K562 (cell line): ENCODE measurements around the gene LZTS2.

Experiments
- EZH2 ChIP-seq: IDR thresholded peaks from 2 replicates; pipeline ENCODE4 v1.6.1; 2012; ENCODE audit warnings: low read depth, mild to moderate bottlenecking, inconsistent platforms, low read length, borderline replicate concordance
- NCOA2 ChIP-seq, 2 experiments: fragments of 450-650 bp; IDR thresholded peaks; 2 replicates each; pipeline ENCODE4 v1.6.1; 2018; ENCODE audit warnings: mild to moderate bottlenecking in 2 of 2, moderate library complexity in 1 of 2; ENCODE audit not compliant: partially characterized antibody in 2 of 2
- SP1 ChIP-seq: sonication (generic); formaldehyde crosslinking; IDR thresholded peaks from 2 replicates; pipeline ENCODE4 v1.8.1; 2022; ENCODE audit warnings: mild to moderate bottlenecking, missing genetic modification reagents
- TBL1XR1 ChIP-seq, 2 experiments: IDR thresholded peaks; 2 replicates each; pipeline ENCODE4 v1.6.1; 2012; ENCODE audit warnings: improper control_type of control experiment in 2 of 2, low read length in 2 of 2, mild to moderate bottlenecking in 1 of 2
- TF ChIP-seq, protein P1 (sequence below): sonication (generic); formaldehyde crosslinking; IDR thresholded peaks from 2 replicates; pipeline ENCODE4 v1.8.1; 2023; ENCODE audit warnings: mild to moderate bottlenecking, missing genetic modification reagents, moderate library complexity
- TF ChIP-seq, protein P2 (sequence below): sonication (generic); formaldehyde crosslinking; IDR thresholded peaks from 2 replicates; pipeline ENCODE4 v1.8.0; 2023; ENCODE audit warnings: mild to moderate bottlenecking, missing genetic modification reagents
- TF ChIP-seq, protein P3 (sequence below): fragments of 450-650 bp; IDR thresholded peaks from 2 replicates; pipeline ENCODE4 v1.6.1; 2016; ENCODE audit warnings: mild to moderate bottlenecking

DNA sequence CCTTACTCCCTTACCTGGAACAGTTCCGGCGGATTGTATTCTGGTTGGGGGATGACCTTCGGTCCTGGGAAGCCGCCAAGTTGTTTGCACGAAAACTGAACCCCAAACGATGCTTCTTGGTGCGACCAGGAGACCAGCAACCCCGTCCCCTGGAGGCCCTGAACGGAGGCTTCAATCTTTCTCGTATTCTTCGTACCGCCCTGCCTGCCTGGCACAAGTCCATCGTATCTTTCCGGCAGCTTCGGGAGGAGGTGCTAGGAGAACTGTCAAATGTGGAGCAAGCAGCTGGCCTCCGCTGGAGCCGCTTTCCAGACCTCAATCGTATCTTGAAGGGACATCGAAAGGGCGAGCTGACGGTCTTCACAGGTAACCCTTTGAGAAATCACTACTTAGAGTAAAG, 10.5 kb upstream of the LZTS2 start:
- TF ChIP-seq, protein P1, sequence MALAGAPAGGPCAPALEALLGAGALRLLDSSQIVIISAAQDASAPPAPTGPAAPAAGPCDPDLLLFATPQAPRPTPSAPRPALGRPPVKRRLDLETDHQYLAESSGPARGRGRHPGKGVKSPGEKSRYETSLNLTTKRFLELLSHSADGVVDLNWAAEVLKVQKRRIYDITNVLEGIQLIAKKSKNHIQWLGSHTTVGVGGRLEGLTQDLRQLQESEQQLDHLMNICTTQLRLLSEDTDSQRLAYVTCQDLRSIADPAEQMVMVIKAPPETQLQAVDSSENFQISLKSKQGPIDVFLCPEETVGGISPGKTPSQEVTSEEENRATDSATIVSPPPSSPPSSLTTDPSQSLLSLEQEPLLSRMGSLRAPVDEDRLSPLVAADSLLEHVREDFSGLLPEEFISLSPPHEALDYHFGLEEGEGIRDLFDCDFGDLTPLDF (CRISPR knock-in tag): no peak
- TF ChIP-seq NCOA2 (IDR thresholded peaks at IDR 0.05; ENCODE audit: partially characterized antibody in 2 of 2): no peak
- TF ChIP-seq, protein P2, sequence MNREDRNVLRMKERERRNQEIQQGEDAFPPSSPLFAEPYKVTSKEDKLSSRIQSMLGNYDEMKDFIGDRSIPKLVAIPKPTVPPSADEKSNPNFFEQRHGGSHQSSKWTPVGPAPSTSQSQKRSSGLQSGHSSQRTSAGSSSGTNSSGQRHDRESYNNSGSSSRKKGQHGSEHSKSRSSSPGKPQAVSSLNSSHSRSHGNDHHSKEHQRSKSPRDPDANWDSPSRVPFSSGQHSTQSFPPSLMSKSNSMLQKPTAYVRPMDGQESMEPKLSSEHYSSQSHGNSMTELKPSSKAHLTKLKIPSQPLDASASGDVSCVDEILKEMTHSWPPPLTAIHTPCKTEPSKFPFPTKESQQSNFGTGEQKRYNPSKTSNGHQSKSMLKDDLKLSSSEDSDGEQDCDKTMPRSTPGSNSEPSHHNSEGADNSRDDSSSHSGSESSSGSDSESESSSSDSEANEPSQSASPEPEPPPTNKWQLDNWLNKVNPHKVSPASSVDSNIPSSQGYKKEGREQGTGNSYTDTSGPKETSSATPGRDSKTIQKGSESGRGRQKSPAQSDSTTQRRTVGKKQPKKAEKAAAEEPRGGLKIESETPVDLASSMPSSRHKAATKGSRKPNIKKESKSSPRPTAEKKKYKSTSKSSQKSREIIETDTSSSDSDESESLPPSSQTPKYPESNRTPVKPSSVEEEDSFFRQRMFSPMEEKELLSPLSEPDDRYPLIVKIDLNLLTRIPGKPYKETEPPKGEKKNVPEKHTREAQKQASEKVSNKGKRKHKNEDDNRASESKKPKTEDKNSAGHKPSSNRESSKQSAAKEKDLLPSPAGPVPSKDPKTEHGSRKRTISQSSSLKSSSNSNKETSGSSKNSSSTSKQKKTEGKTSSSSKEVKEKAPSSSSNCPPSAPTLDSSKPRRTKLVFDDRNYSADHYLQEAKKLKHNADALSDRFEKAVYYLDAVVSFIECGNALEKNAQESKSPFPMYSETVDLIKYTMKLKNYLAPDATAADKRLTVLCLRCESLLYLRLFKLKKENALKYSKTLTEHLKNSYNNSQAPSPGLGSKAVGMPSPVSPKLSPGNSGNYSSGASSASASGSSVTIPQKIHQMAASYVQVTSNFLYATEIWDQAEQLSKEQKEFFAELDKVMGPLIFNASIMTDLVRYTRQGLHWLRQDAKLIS (CRISPR knock-in tag): no peak
- TF ChIP-seq SP1 (CRISPR knock-in tag): no peak
- TF ChIP-seq EZH2: no peak
- no peak for TF ChIP-seq TBL1XR1 (IDR thresholded peaks at IDR 0.05; ENCODE audit: low read length in 2 of 2)
- TF ChIP-seq, protein P3, sequence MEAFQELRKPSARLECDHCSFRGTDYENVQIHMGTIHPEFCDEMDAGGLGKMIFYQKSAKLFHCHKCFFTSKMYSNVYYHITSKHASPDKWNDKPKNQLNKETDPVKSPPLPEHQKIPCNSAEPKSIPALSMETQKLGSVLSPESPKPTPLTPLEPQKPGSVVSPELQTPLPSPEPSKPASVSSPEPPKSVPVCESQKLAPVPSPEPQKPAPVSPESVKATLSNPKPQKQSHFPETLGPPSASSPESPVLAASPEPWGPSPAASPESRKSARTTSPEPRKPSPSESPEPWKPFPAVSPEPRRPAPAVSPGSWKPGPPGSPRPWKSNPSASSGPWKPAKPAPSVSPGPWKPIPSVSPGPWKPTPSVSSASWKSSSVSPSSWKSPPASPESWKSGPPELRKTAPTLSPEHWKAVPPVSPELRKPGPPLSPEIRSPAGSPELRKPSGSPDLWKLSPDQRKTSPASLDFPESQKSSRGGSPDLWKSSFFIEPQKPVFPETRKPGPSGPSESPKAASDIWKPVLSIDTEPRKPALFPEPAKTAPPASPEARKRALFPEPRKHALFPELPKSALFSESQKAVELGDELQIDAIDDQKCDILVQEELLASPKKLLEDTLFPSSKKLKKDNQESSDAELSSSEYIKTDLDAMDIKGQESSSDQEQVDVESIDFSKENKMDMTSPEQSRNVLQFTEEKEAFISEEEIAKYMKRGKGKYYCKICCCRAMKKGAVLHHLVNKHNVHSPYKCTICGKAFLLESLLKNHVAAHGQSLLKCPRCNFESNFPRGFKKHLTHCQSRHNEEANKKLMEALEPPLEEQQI: no peak
